HEK293 (cell line): ENCODE data around the gene DKKL1.

Experiments
- GFI1B ChIP-seq: fragments of 450-650 bp; formaldehyde crosslinking; IDR thresholded peaks from 2 replicates; pipeline ENCODE4 v1.5.1; 2016; ENCODE audit warnings: missing biosample characterization, missing genetic modification characterization
- IKZF3 ChIP-seq: fragments of 450-650 bp; IDR thresholded peaks from 2 replicates; pipeline ENCODE4 v1.5.0; 2018; ENCODE audit warnings: missing biosample characterization, mild to moderate bottlenecking, missing genetic modification characterization, moderate library complexity
- KLF1 ChIP-seq: fragments of 450-650 bp; formaldehyde crosslinking; IDR thresholded peaks from 2 replicates; pipeline ENCODE4 v1.5.1; 2016; ENCODE audit warnings: missing biosample characterization, missing genetic modification characterization
- KLF9 ChIP-seq: fragments of 450-650 bp; formaldehyde crosslinking; IDR thresholded peaks from 2 replicates; pipeline ENCODE4 v1.5.1; 2016; ENCODE audit warnings: missing biosample characterization, missing genetic modification characterization, low read depth
- SCRT2 ChIP-seq: fragments of 450-650 bp; formaldehyde crosslinking; IDR thresholded peaks from 2 replicates; pipeline ENCODE4 v1.5.1; 2016; ENCODE audit warnings: missing biosample characterization, missing genetic modification characterization
- SP2 ChIP-seq: fragments of 450-650 bp; formaldehyde crosslinking; IDR thresholded peaks from 2 replicates; pipeline ENCODE4 v1.5.1; 2016; ENCODE audit warnings: missing biosample characterization, missing genetic modification characterization
- SP3 ChIP-seq: fragments of 450-650 bp; formaldehyde crosslinking; IDR thresholded peaks from 2 replicates; pipeline ENCODE4 v1.5.1; 2016; ENCODE audit warnings: missing biosample characterization, missing genetic modification characterization
- ZBTB17 ChIP-seq: fragments of 450-650 bp; formaldehyde crosslinking; IDR thresholded peaks from 2 replicates; pipeline ENCODE4 v1.5.1; 2016; ENCODE audit warnings: missing biosample characterization, missing genetic modification characterization
- ZEB2 ChIP-seq: fragments of 450-650 bp; formaldehyde crosslinking; IDR thresholded peaks from 2 replicates; pipeline ENCODE4 v1.5.1; 2016; ENCODE audit warnings: missing biosample characterization, missing genetic modification characterization
- ZIC2 ChIP-seq: fragments of 450-650 bp; formaldehyde crosslinking; IDR thresholded peaks from 2 replicates; pipeline ENCODE4 v1.5.1; 2016; ENCODE audit warnings: missing biosample characterization, missing genetic modification characterization
- ZNF248 ChIP-seq: fragments of 450-650 bp; formaldehyde crosslinking; IDR thresholded peaks from 2 replicates; pipeline ENCODE4 v1.5.1; 2017; ENCODE audit warnings: missing biosample characterization, missing genetic modification characterization
- ZNF555 ChIP-seq: fragments of 450-650 bp; formaldehyde crosslinking; conservative IDR thresholded peaks from 2 replicates; pipeline ENCODE4 v1.5.1; 2017; ENCODE audit warnings: missing biosample characterization, mild to moderate bottlenecking, missing genetic modification characterization, inconsistent platforms
- ZNF561 ChIP-seq: fragments of 450-650 bp; IDR thresholded peaks from 2 replicates; pipeline ENCODE4 v1.5.1; 2018; ENCODE audit warnings: missing biosample characterization, missing genetic modification characterization, borderline replicate concordance
- ZNF600 ChIP-seq: fragments of 450-650 bp; formaldehyde crosslinking; IDR thresholded peaks from 2 replicates; pipeline ENCODE4 v1.5.1; 2016; ENCODE audit warnings: missing biosample characterization, missing genetic modification characterization
- ZSCAN23 ChIP-seq: fragments of 450-650 bp; formaldehyde crosslinking; IDR thresholded peaks from 2 replicates; pipeline ENCODE4 v1.5.1; 2016; ENCODE audit warnings: missing biosample characterization, missing genetic modification characterization
- ZXDB ChIP-seq: fragments of 450-650 bp; formaldehyde crosslinking; IDR thresholded peaks from 2 replicates; pipeline ENCODE4 v1.5.1; 2016; ENCODE audit warnings: missing biosample characterization, missing genetic modification characterization
- TF ChIP-seq, protein P1 (sequence below): fragments of 450-650 bp; formaldehyde crosslinking; IDR thresholded peaks from 2 replicates; pipeline ENCODE4 v1.5.1; 2016; ENCODE audit warnings: missing biosample characterization, missing genetic modification characterization
- TF ChIP-seq, protein P2 (sequence below): fragments of 450-650 bp; IDR thresholded peaks from 2 replicates; pipeline ENCODE4 v1.5.1; 2018; ENCODE audit warnings: missing biosample characterization, mild to moderate bottlenecking, missing genetic modification characterization
- TF ChIP-seq, protein P3 (sequence below): fragments of 450-650 bp; formaldehyde crosslinking; IDR thresholded peaks from 2 replicates; pipeline ENCODE4 v1.5.1; 2016; ENCODE audit warnings: missing biosample characterization, missing genetic modification characterization
- TF ChIP-seq, protein P4 (sequence below): fragments of 450-650 bp; formaldehyde crosslinking; IDR thresholded peaks from 2 replicates; pipeline ENCODE4 v1.5.1; 2016; ENCODE audit warnings: missing biosample characterization, missing genetic modification characterization

Gene DKKL1

DNA sequence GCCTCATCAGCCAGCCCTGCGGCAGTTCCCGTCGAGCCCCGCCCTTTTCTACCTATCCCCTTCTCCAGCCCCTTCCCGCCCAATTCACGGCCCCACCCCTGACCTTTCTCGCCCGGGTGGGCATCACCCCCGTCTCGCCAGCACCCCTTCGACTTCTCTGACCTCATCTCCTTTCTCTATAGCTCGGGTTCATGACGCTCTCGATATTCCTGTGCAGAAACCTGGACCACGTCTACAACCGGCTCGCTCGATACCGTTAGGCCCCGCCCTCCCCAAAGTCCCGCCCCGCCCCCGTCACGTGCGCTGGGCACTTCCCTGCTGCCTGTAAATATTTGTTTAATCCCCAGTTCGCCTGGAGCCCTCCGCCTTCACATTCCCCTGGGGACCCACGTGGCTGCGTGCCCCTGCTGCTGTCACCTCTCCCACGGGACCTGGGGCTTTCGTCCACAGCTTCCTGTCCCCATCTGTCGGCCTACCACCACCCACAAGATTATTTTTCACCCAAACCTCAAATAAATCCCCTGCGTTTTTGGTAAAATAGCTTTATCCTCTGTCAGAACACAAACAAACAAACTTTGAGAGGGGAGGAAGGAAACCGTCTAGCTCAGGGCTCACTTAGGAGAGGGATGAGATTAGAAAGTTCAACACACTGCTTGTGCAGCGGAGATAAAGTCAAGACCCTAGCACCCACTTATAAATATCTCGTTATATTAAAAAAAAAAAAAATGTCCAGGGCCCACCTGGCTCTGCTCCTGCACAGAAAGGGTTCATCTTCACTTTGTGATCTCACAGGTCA, 23.4 kb upstream of the DKKL1 start (continued):
- TF ChIP-seq SP2 (peak; percentile 42), SCRT2 (tag by site-specific recombination) (peak; percentile 92; the same call in 1 of the 2 replicates), GFI1B (no peak), ZNF561 (tag by site-specific recombination) (0 out of 2 replicates have a peak, but pooled peaks have one; percentile 61), KLF9 (peak; percentile 53), SP3 (peak; percentile 60), ZNF555 (tag by site-specific recombination) (no peak), ZNF248 (tag by site-specific recombination) (no peak), ZSCAN23 (tag by site-specific recombination) (no peak), ZXDB (tag by site-specific recombination) (peak; percentile 95), ZNF600 (tag by site-specific recombination) (0 out of 2 replicates have a peak, but pooled peaks have one; percentile 12), ZIC2 (tag by site-specific recombination) (peak; percentile 51; the same call in 1 of the 2 replicates), ZBTB17 (peak; percentile 32; the same call in 1 of the 2 replicates), ZEB2 (tag by site-specific recombination) (0 out of 2 replicates have a peak, but pooled peaks have one; percentile 39), IKZF3 (tag by site-specific recombination) (peak; percentile 92), KLF1 (tag by site-specific recombination) (peak; percentile 91)
- TF ChIP-seq, protein P1, sequence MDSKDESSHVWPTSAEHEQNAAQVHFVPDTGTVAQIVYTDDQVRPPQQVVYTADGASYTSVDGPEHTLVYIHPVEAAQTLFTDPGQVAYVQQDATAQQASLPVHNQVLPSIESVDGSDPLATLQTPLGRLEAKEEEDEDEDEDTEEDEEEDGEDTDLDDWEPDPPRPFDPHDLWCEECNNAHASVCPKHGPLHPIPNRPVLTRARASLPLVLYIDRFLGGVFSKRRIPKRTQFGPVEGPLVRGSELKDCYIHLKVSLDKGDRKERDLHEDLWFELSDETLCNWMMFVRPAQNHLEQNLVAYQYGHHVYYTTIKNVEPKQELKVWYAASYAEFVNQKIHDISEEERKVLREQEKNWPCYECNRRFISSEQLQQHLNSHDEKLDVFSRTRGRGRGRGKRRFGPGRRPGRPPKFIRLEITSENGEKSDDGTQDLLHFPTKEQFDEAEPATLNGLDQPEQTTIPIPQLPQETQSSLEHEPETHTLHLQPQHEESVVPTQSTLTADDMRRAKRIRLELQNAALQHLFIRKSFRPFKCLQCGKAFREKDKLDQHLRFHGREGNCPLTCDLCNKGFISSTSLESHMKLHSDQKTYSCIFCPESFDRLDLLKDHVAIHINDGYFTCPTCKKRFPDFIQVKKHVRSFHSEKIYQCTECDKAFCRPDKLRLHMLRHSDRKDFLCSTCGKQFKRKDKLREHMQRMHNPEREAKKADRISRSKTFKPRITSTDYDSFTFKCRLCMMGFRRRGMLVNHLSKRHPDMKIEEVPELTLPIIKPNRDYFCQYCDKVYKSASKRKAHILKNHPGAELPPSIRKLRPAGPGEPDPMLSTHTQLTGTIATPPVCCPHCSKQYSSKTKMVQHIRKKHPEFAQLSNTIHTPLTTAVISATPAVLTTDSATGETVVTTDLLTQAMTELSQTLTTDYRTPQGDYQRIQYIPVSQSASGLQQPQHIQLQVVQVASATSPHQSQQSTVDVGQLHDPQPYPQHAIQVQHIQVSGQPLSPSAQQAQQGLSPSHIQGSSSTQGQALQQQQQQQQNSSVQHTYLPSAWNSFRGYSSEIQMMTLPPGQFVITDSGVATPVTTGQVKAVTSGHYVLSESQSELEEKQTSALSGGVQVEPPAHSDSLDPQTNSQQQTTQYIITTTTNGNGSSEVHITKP (tag by site-specific recombination) = peak; percentile 66
- TF ChIP-seq, protein P2, sequence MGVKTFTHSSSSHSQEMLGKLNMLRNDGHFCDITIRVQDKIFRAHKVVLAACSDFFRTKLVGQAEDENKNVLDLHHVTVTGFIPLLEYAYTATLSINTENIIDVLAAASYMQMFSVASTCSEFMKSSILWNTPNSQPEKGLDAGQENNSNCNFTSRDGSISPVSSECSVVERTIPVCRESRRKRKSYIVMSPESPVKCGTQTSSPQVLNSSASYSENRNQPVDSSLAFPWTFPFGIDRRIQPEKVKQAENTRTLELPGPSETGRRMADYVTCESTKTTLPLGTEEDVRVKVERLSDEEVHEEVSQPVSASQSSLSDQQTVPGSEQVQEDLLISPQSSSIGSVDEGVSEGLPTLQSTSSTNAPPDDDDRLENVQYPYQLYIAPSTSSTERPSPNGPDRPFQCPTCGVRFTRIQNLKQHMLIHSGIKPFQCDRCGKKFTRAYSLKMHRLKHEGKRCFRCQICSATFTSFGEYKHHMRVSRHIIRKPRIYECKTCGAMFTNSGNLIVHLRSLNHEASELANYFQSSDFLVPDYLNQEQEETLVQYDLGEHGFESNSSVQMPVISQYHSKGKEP (tag by site-specific recombination) = 0 out of 2 replicates have a peak, but pooled peaks have one; percentile 23
- TF ChIP-seq, protein P3, sequence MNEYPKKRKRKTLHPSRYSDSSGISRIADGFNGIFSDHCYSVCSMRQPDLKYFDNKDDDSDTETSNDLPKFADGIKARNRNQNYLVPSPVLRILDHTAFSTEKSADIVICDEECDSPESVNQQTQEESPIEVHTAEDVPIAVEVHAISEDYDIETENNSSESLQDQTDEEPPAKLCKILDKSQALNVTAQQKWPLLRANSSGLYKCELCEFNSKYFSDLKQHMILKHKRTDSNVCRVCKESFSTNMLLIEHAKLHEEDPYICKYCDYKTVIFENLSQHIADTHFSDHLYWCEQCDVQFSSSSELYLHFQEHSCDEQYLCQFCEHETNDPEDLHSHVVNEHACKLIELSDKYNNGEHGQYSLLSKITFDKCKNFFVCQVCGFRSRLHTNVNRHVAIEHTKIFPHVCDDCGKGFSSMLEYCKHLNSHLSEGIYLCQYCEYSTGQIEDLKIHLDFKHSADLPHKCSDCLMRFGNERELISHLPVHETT (tag by site-specific recombination) = 0 out of 2 replicates have a peak, but pooled peaks have one; percentile 40
- TF ChIP-seq, protein P4, sequence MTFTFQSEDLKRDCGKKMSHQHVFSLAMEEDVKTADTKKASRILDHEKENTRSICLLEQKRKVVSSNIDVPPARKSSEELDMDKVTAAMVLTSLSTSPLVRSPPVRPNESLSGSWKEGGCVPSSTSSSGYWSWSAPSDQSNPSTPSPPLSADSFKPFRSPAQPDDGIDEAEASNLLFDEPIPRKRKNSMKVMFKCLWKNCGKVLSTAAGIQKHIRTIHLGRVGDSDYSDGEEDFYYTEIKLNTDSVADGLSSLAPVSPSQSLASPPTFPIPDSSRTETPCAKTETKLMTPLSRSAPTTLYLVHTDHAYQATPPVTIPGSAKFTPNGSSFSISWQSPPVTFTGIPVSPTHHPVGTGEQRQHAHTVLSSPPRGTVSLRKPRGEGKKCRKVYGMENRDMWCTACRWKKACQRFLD = no peak
- TF ChIP-seq, all 188 proteins: peak for 32
